Type B pancreatic cell (in vitro differentiated cells): ENCODE measurements around the gene COL6A1. TPM values are rescaled to one million over a fixed set of nuclear protein-coding genes. Genes with fewer than 3 reads are reported as not detected.

Source experiments
- DNase-seq: peaks from one replicate; pipeline ENCODE4 v3.0.0; 2021; ENCODE audit warnings: mixed read lengths; ENCODE audit not compliant: unreplicated experiment; ENCODE audit errors: extremely low spot score
- H3K27ac Mint-ChIP-seq: 2 replicates; pipeline ENCODE4 v1.8.0; 2021; ENCODE audit warnings: mild to moderate bottlenecking, mixed read lengths
- H3K27me3 Mint-ChIP-seq: 2 replicates; pipeline ENCODE4 v1.8.0; 2021; ENCODE audit warnings: mixed read lengths
- H3K36me3 Mint-ChIP-seq: 2 replicates; pipeline ENCODE4 v1.8.0; 2021; ENCODE audit warnings: mixed read lengths
- H3K4me1 Mint-ChIP-seq: one replicate; pipeline ENCODE4 v1.8.0; 2021; ENCODE audit warnings: mixed read lengths; ENCODE audit not compliant: unreplicated experiment
- H3K4me3 Mint-ChIP-seq: 2 replicates; pipeline ENCODE4 v1.8.0; 2021; ENCODE audit warnings: mild to moderate bottlenecking, mixed read lengths
- H3K9me3 Mint-ChIP-seq: 2 replicates; pipeline ENCODE4 v1.8.0; 2021; ENCODE audit warnings: mixed read lengths
- total RNA-seq: library from RNA; stranded (reverse); gene quantifications from 2 replicates; pipeline ENCODE4 v1.2.1, GENCODE V29; 2021; ENCODE audit warnings: low replicate concordance
- TF ChIP-seq, protein P1 (sequence below): fragments of 200-600 bp; sonication (generic); conservative IDR thresholded peaks from 2 replicates; pipeline ENCODE4 v1.5.0; 2021; ENCODE audit warnings: antibody characterized with exemption, mild to moderate bottlenecking

Gene COL6A1
- total RNA-seq, 1 donor from 2014 or later = 167 TPM

GRCh38 chr21:45998276-45998701, 16.7 kb downstream of the COL6A1 start:
- Mint-ChIP-seq H3K9me3 (no peaks in the 10 kb centered on the region), H3K4me3 (no peak overlapping the region), H3K27me3 (no peaks in the 10 kb centered on the region), H3K4me1 (no peaks in the 10 kb centered on the region), H3K36me3 (no peaks in the 10 kb centered on the region), H3K27ac (no peak overlapping the region)
- DNase-seq = no peak
- TF ChIP-seq, protein P1, sequence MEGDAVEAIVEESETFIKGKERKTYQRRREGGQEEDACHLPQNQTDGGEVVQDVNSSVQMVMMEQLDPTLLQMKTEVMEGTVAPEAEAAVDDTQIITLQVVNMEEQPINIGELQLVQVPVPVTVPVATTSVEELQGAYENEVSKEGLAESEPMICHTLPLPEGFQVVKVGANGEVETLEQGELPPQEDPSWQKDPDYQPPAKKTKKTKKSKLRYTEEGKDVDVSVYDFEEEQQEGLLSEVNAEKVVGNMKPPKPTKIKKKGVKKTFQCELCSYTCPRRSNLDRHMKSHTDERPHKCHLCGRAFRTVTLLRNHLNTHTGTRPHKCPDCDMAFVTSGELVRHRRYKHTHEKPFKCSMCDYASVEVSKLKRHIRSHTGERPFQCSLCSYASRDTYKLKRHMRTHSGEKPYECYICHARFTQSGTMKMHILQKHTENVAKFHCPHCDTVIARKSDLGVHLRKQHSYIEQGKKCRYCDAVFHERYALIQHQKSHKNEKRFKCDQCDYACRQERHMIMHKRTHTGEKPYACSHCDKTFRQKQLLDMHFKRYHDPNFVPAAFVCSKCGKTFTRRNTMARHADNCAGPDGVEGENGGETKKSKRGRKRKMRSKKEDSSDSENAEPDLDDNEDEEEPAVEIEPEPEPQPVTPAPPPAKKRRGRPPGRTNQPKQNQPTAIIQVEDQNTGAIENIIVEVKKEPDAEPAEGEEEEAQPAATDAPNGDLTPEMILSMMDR = no peak

DNA sequence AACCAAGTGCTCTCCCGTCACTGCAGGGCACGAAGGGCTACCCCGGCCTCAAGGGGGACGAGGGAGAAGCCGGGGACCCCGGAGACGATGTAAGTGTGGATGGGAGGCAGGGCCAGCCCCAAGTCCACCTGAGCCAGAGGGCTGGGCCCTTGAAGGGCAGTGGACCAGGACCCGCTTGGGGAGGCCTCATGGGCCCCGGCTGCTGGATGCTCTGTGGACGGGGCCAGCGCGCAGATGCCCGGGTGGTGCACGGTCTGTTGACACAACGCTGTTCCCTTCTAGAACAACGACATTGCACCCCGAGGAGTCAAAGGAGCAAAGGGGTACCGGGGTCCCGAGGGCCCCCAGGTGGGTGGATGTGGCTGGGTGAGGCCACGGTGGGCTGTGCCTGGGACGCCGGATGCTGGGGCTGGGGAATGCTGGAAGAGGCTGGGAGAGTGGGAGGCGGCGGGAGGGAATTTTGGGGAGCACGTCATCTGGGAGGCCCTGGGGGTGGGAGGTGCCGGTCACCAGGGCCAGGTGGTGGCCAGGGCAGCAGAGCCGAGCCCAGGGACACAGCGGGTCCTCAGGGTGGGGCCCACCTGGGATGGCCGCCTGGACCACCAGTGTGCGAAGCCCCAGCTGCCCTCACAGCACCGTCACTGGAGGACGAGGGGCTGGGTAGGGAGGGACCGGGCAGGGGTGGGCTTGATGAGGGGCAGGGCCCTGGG, 17.5 kb downstream of the COL6A1 start:
- no peaks in the 10 kb centered on the region for H3K4me1 Mint-ChIP-seq
- DNase-seq = no peak
- TF ChIP-seq, protein P1 = no peak
- H3K27ac Mint-ChIP-seq = no peak overlapping the region
- no peaks in the 10 kb centered on the region for H3K27me3 Mint-ChIP-seq
- no peaks in the 10 kb centered on the region for H3K36me3 Mint-ChIP-seq
- no peak overlapping the region for H3K4me3 Mint-ChIP-seq
- H3K9me3 Mint-ChIP-seq = no peaks in the 10 kb centered on the region

- Mint-ChIP-seq H3K9me3 (no peaks in the 10 kb centered on the region), H3K36me3 (no peaks in the 10 kb centered on the region), H3K4me1 (peaks cover under 1% of the 10 kb centered on the region), H3K27me3 (no peaks in the 10 kb centered on the region), H3K4me3 (no peak overlapping the region), H3K27ac (no peak overlapping the region)
- TF ChIP-seq, protein P1 = no peak
- DNase-seq = no peak
These were observed 18.1 kb downstream of the COL6A1 start for GRCh38 chr21:45999581-46000181.

DNA sequence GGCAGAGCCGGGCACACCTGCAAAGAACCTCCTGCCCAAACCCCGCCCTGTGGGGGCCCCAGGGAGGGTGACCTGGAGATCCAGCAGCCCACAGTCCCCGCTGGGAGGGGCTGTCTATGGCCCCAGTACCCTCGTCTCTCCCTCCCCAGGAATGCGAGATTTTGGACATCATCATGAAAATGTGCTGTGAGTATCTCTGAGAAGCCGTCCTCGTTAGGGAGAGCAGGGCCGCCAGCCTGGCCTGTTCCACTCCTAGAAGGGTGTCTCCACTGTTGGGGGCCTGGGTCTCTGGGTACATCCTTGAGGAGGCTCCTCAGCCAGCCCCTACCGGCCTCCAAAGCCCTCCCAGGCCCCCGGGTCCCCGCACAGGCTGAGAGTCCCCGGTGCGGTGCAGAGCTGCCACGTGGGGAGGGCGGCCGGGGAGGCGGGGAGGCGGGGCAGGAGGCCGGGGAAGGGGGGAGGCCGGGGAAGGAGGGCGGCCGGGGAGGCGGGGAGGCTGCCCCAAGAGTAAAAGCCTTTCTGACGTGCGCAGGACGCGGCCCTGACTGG, 18.7 kb downstream of the COL6A1 start:
- no peaks in the 10 kb centered on the region for H3K36me3 Mint-ChIP-seq
- DNase-seq = no peak
- H3K9me3 Mint-ChIP-seq = no peaks in the 10 kb centered on the region
- H3K4me3 Mint-ChIP-seq = no peak overlapping the region
- no peak overlapping the region for H3K27ac Mint-ChIP-seq
- peaks cover 5% of the 10 kb centered on the region for H3K4me1 Mint-ChIP-seq
- no peaks in the 10 kb centered on the region for H3K27me3 Mint-ChIP-seq
- TF ChIP-seq, protein P1 = no peak

- no peaks in the 10 kb centered on the region for H3K9me3 Mint-ChIP-seq
- no peak for DNase-seq
- H3K27ac Mint-ChIP-seq = no peak overlapping the region
- H3K27me3 Mint-ChIP-seq = no peaks in the 10 kb centered on the region
- TF ChIP-seq, protein P1 = no peak
- no peak overlapping the region for H3K4me3 Mint-ChIP-seq
- H3K4me1 Mint-ChIP-seq = peaks cover 5% of the 10 kb centered on the region
- no peaks in the 10 kb centered on the region for H3K36me3 Mint-ChIP-seq
These were observed 19.4 kb downstream of the COL6A1 start for GRCh38 chr21:46000731-46001641.
